Panc1 (cell line): ENCODE measurements around the gene NPNT. TPM values are rescaled to one million over a fixed set of nuclear protein-coding genes. Genes with fewer than 3 reads are reported as not detected.

ENCODE experiments used
- ATAC-seq: fragments of 200-7000 bp; cut with Tn5 transposase; 2 replicates; pipeline ENCODE4 v1.9.1; 2020; ENCODE audit warnings: mild to moderate bottlenecking, moderate library complexity
- BruUV-seq: library from RNA; stranded (reverse); fragments of 400-500 nt; replicated peaks from 2 replicates; lab custom pipeline; 2021; lab: Mats Ljungman, UMichigan
- CTCF ChIA-PET: fragments of 300-600 bp; sonication (Branson Sonifier 250); formaldehyde crosslinking; loops from one replicate; lab custom pipeline; 2022; ENCODE audit warnings: antibody characterized with exemption; lab: Charles Lee
- POLR2A ChIA-PET: fragments of 300-600 bp; sonication (Branson Sonifier 250); formaldehyde crosslinking; loops from one replicate; lab custom pipeline; 2022; ENCODE audit warnings: antibody characterized with exemption; lab: Charles Lee
- DNase-seq: peaks from one replicate; pipeline ENCODE4 v3.0.0-alpha.2; 2010; ENCODE audit warnings: low read depth, low spot score
- H3K27ac ChIP-seq: 2 replicates; pipeline ENCODE4 v1.5.1; 2011; ENCODE audit warnings: mild to moderate bottlenecking, low read length, inconsistent platforms
- H3K27me3 ChIP-seq: fragments of 200-500 bp; sonication (Bioruptor generic); 2 replicates; pipeline ENCODE4 v1.6.0; 2014; ENCODE audit warnings: low read length, inconsistent platforms; ENCODE audit not compliant: control insufficient read depth, insufficient read depth
- H3K36me3 ChIP-seq: fragments of 200-500 bp; sonication (Bioruptor generic); 2 replicates; pipeline ENCODE4 v1.5.1; 2014; ENCODE audit warnings: inconsistent platforms, mild to moderate bottlenecking, low read length, moderate library complexity; ENCODE audit not compliant: control insufficient read depth, insufficient read depth
- H3K4me1 ChIP-seq: 2 replicates; pipeline ENCODE4 v1.5.1; 2011; ENCODE audit warnings: inconsistent platforms, mild to moderate bottlenecking, low read length, moderate library complexity; ENCODE audit not compliant: control insufficient read depth, insufficient read depth
- H3K4me3 ChIP-seq, 2 experiments: 2 replicates each; pipeline ENCODE4 v1.5.1; 2011 to 2012; ENCODE audit warnings: low read depth in 2 of 2, low read length in 2 of 2, mild to moderate bottlenecking in 2 of 2, inconsistent platforms in 1 of 2, moderate library complexity in 1 of 2
- H3K9me3 ChIP-seq: fragments of 200-500 bp; sonication (Bioruptor generic); 2 replicates; pipeline ENCODE4 v1.5.1; 2014; ENCODE audit warnings: low read depth, mild to moderate bottlenecking, inconsistent platforms, low read length, moderate library complexity; ENCODE audit not compliant: control insufficient read depth, insufficient read depth
- POLR2AphosphoS5 ChIP-seq: IDR thresholded peaks from 2 replicates; pipeline ENCODE4 v1.6.1; 2012; ENCODE audit warnings: mild to moderate bottlenecking, low read depth, low read length, moderate library complexity
- SIN3A ChIP-seq: IDR thresholded peaks from 2 replicates; pipeline ENCODE4 v1.6.1; 2012; ENCODE audit warnings: low read depth, mild to moderate bottlenecking, low read length, moderate library complexity, borderline replicate concordance; ENCODE audit not compliant: insufficient read depth
- TCF7L2 ChIP-seq: IDR thresholded peaks from 2 replicates; pipeline ENCODE4 v1.6.1; 2011; ENCODE audit warnings: mild to moderate bottlenecking, low read depth, low read length, inconsistent platforms
- in situ Hi-C: cut with HindIII; loops from 2 replicates; pipeline ENCODE4 v1.10.0; 2016; ENCODE audit warnings: low sequenced_read_pairs, low pct_unique_long_range_greater_than_20kb
- intact Hi-C: fragments of 100-400 bp; cut with micrococcal nuclease; formaldehyde crosslinking; loops from one replicate; pipeline ENCODE4 v1.10.0; 2022; ENCODE audit not compliant: unreplicated experiment
- total RNA-seq: library from RNA; stranded (reverse); gene quantifications from one replicate; pipeline ENCODE4 v1.2.1, GENCODE V29; 2021; ENCODE audit not compliant: unreplicated experiment
- TF ChIP-seq, protein P1 (sequence below): fragments of 450-650 bp; IDR thresholded peaks from 2 replicates; pipeline ENCODE4 v1.5.1; 2017; ENCODE audit warnings: mild to moderate bottlenecking
- TF ChIP-seq, protein P2 (sequence below), 2 experiments: IDR thresholded peaks; 2 replicates each; pipeline ENCODE4 v1.6.1; 2011 to 2012; ENCODE audit warnings: low read depth in 2 of 2, control low read depth in 1 of 2, low read length in 1 of 2, mild to moderate bottlenecking in 1 of 2, moderate library complexity in 1 of 2; ENCODE audit not compliant: insufficient read depth in 1 of 2

The NPNT gene
- total RNA-seq, 1 experiment from 2014 or later = 1.9 TPM

GRCh38 chr4:105900541-105900940, 5.3 kb downstream of the NPNT start:
- no peak for ATAC-seq
- H3K27ac ChIP-seq = no peak overlapping the region
- H3K36me3 ChIP-seq = no peaks in the 10 kb centered on the region
- BruUV-seq = no TSS peak
- no peaks in the 10 kb centered on the region for H3K4me1 ChIP-seq
- H3K9me3 ChIP-seq = no peaks in the 10 kb centered on the region
- no peak for DNase-seq
- intact Hi-C loops (no loop called here), in situ Hi-C loops (no loop called here)
- TF ChIP-seq, protein P1, sequence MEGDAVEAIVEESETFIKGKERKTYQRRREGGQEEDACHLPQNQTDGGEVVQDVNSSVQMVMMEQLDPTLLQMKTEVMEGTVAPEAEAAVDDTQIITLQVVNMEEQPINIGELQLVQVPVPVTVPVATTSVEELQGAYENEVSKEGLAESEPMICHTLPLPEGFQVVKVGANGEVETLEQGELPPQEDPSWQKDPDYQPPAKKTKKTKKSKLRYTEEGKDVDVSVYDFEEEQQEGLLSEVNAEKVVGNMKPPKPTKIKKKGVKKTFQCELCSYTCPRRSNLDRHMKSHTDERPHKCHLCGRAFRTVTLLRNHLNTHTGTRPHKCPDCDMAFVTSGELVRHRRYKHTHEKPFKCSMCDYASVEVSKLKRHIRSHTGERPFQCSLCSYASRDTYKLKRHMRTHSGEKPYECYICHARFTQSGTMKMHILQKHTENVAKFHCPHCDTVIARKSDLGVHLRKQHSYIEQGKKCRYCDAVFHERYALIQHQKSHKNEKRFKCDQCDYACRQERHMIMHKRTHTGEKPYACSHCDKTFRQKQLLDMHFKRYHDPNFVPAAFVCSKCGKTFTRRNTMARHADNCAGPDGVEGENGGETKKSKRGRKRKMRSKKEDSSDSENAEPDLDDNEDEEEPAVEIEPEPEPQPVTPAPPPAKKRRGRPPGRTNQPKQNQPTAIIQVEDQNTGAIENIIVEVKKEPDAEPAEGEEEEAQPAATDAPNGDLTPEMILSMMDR = no peak
- TF ChIP-seq POLR2AphosphoS5 = no peak
- no peak for TF ChIP-seq TCF7L2
- TF ChIP-seq, protein P2, sequence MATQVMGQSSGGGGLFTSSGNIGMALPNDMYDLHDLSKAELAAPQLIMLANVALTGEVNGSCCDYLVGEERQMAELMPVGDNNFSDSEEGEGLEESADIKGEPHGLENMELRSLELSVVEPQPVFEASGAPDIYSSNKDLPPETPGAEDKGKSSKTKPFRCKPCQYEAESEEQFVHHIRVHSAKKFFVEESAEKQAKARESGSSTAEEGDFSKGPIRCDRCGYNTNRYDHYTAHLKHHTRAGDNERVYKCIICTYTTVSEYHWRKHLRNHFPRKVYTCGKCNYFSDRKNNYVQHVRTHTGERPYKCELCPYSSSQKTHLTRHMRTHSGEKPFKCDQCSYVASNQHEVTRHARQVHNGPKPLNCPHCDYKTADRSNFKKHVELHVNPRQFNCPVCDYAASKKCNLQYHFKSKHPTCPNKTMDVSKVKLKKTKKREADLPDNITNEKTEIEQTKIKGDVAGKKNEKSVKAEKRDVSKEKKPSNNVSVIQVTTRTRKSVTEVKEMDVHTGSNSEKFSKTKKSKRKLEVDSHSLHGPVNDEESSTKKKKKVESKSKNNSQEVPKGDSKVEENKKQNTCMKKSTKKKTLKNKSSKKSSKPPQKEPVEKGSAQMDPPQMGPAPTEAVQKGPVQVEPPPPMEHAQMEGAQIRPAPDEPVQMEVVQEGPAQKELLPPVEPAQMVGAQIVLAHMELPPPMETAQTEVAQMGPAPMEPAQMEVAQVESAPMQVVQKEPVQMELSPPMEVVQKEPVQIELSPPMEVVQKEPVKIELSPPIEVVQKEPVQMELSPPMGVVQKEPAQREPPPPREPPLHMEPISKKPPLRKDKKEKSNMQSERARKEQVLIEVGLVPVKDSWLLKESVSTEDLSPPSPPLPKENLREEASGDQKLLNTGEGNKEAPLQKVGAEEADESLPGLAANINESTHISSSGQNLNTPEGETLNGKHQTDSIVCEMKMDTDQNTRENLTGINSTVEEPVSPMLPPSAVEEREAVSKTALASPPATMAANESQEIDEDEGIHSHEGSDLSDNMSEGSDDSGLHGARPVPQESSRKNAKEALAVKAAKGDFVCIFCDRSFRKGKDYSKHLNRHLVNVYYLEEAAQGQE (IDR thresholded peaks at IDR 0.05; ENCODE audit: insufficient read depth in 1 of 2, low read depth in 2 of 2, low read length in 1 of 2) = no peak
- no peak for TF ChIP-seq SIN3A
- H3K27me3 ChIP-seq = peaks cover 19% of the 10 kb centered on the region
- ChIA-PET POLR2A (no interaction called here), CTCF (no interaction called here)
- H3K4me3 ChIP-seq = no peak overlapping the region

DNA sequence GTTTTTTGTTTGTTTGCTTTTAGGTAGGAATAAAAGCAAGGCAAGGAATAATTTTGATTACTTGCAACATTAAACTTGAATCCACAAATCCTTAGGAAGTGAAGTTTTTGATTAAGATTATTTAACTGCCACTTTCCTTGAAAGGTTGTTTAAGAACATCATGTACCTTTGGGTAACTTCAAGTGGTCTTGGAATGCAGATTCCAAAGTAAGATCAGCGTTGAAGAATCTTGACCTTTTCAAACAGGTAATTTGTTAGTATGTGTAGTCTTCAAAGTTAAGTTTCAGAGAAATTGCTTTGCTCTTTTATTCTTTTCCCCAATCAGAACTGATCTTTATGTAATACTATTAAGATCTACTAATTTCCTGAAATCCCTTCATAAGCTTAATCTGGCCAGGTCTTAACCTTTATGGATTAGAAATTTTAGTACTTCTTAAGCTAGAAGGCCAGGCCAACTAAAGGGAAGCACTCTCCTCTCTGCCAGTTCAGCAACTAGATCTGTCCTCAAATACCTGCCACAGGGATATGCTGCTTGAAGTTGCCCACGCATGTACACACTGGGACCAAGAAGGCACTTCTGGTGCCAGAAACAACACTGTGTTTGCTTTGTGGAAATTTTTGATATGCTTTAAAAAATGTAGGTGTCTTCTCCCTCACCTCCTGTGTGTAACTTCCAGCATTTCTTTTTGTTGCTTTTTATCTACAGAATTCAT, 7.4 kb downstream of the NPNT start:
- POLR2A ChIA-PET = no interaction called here
- no TSS peak for BruUV-seq
- Histone ChIP-seq H3K27ac (no peak overlapping the region), H3K27me3 (peaks cover 9% of the 10 kb centered on the region), H3K9me3 (no peaks in the 10 kb centered on the region), H3K4me1 (no peaks in the 10 kb centered on the region), H3K36me3 (no peaks in the 10 kb centered on the region), H3K4me3 (no peak overlapping the region)
- DNase-seq (no peak), ATAC-seq (no peak)
- in situ Hi-C loops = no loop called here
- intact Hi-C loops = no loop called here
- TF ChIP-seq, protein P1 = no peak
- no peak for TF ChIP-seq TCF7L2
- TF ChIP-seq, protein P2 (IDR thresholded peaks at IDR 0.05; ENCODE audit: insufficient read depth in 1 of 2, low read depth in 2 of 2, low read length in 1 of 2) = no peak
- no peak for TF ChIP-seq POLR2AphosphoS5
- TF ChIP-seq SIN3A = no peak
- CTCF ChIA-PET = interaction anchor here (0.6 kb wide), 1 partner anchor 189 kb away, joined by 4 read pairs; no protein-coding TSS in a partner anchor
